HCT116 (cell line): ENCODE results near the gene USP47. TPM values are rescaled to one million over a fixed set of nuclear protein-coding genes. Genes with fewer than 3 reads are reported as not detected.

Source experiments
- ATAC-seq: fragments of 200-7000 bp; cut with Tn5 transposase; 2 replicates; pipeline ENCODE4 v1.9.1; 2020; ENCODE audit warnings: mild to moderate bottlenecking, moderate library complexity
- BruUV-seq: library from RNA; stranded (reverse); fragments of 400-500 nt; replicated peaks from 2 replicates; lab custom pipeline; 2021; lab: Mats Ljungman, UMichigan
- CTCF ChIA-PET: fragments of 300-600 bp; sonication (Branson Sonifier 250); formaldehyde crosslinking; loops from one replicate; lab custom pipeline; 2021; ENCODE audit warnings: antibody characterized with exemption; lab: Charles Lee
- POLR2A ChIA-PET: fragments of 300-600, 350-600 bp; sonication (Branson Sonifier 250); formaldehyde crosslinking; loops from one replicate; lab custom pipeline; 2021; ENCODE audit warnings: antibody characterized with exemption; lab: Charles Lee
- RAD21 ChIA-PET, 2 experiments: fragments of 300-600 bp; sonication (Branson Sonifier 250); formaldehyde crosslinking; loops; one replicate each; lab custom pipeline; 2023; ENCODE audit warnings: low total read pairs in 2 of 2; ENCODE audit not compliant: uncharacterized antibody in 2 of 2, unreplicated experiment in 2 of 2, low non-redundant PET in 1 of 2; lab: Charles Lee
- DNase-seq: peaks from one replicate; pipeline ENCODE4 v3.0.0-alpha.2; 2010; ENCODE audit warnings: low read depth, low spot score
- H2AFZ ChIP-seq: fragments of 200-600 bp; shearing (Covaris generic), sonication (generic); 2 replicates; pipeline ENCODE4 v1.6.1; 2017; ENCODE audit warnings: low read depth, mixed run types, mixed read lengths, antibody characterized with exemption, low read length; ENCODE audit not compliant: poor library complexity, severe bottlenecking
- H3K27ac ChIP-seq: 2 replicates; pipeline ENCODE4 v1.5.1; 2012; ENCODE audit warnings: low read depth, low read length
- H3K27me3 ChIP-seq: fragments of 200-600 bp; sonication (generic); 2 replicates; pipeline ENCODE4 v1.6.1; 2016; ENCODE audit warnings: mixed run types, low read length, mixed read lengths; ENCODE audit not compliant: insufficient read depth
- H3K36me3 ChIP-seq, 2 experiments: fragments of 200-500 bp in 1 of 2; fragments of 200-600 bp in 1 of 2; sonication (Bioruptor generic) in 1 of 2; sonication (generic) in 1 of 2; 2 replicates each; pipeline versions ENCODE4 v1.5.1 to v1.6.1; 2014 to 2016; ENCODE audit warnings: low read length in 2 of 2, inconsistent platforms in 1 of 2, mixed read lengths in 1 of 2, mixed run types in 1 of 2; ENCODE audit not compliant: insufficient read depth in 2 of 2, control insufficient read depth in 1 of 2
- H3K4me1 ChIP-seq, 2 experiments: fragments of 200-600 bp in 1 of 2; sonication (generic) in 1 of 2; 2 replicates each; pipeline versions ENCODE4 v1.5.1 to v1.6.1; 2012 to 2017; ENCODE audit warnings: low read length in 2 of 2, inconsistent platforms in 1 of 2, mild to moderate bottlenecking in 1 of 2, mixed read lengths in 1 of 2, mixed run types in 1 of 2, moderate library complexity in 1 of 2; ENCODE audit not compliant: insufficient read depth in 2 of 2, control insufficient read depth in 1 of 2
- H3K4me2 ChIP-seq: fragments of 200-600 bp; sonication (generic); 2 replicates; pipeline ENCODE4 v1.6.1; 2017; ENCODE audit warnings: mixed run types, low read length, mixed read lengths
- H3K4me3 ChIP-seq, 2 experiments: fragments of 200-600 bp in 1 of 2; sonication (generic) in 1 of 2; replicated peaks in 1 of 2; 2 replicates each; pipeline ENCODE4 v1.5.1; 2011 to 2016; ENCODE audit warnings: low read length in 2 of 2, control low read depth in 1 of 2, low read depth in 1 of 2, mild to moderate bottlenecking in 1 of 2, mixed read lengths in 1 of 2, mixed run types in 1 of 2
- H3K79me2 ChIP-seq: fragments of 200-600 bp; sonication (generic); 2 replicates; pipeline ENCODE4 v1.6.1; 2017; ENCODE audit warnings: mild to moderate bottlenecking, mixed run types, low read length, moderate library complexity, mixed read lengths; ENCODE audit not compliant: insufficient read depth
- H3K9ac ChIP-seq: fragments of 200-600 bp; sonication (generic); 2 replicates; pipeline ENCODE4 v1.6.1; 2016; ENCODE audit warnings: low read length, mixed read lengths
- H3K9me2 ChIP-seq: fragments of 200-600 bp; sonication (generic), shearing (Covaris generic); 2 replicates; pipeline ENCODE4 v1.6.1; 2017; ENCODE audit warnings: mixed run types, mild to moderate bottlenecking, moderate library complexity; ENCODE audit not compliant: insufficient read depth
- H3K9me3 ChIP-seq, 2 experiments: fragments of 200-500 bp in 1 of 2; fragments of 200-600 bp in 1 of 2; sonication (Bioruptor generic) in 1 of 2; sonication (generic) in 1 of 2; 2 replicates each; pipeline ENCODE4 v1.6.1; 2014 to 2017; ENCODE audit warnings: low read length in 2 of 2, mixed read lengths in 2 of 2, inconsistent platforms in 1 of 2, low read depth in 1 of 2, mild to moderate bottlenecking in 1 of 2, mixed run types in 1 of 2, moderate library complexity in 1 of 2; ENCODE audit not compliant: control insufficient read depth in 1 of 2, insufficient read depth in 1 of 2
- H4K20me1 ChIP-seq: fragments of 200-600 bp; sonication (generic), shearing (Covaris generic); 2 replicates; pipeline ENCODE4 v1.6.1; 2017; ENCODE audit warnings: mixed run types, mild to moderate bottlenecking, moderate library complexity; ENCODE audit not compliant: insufficient read depth
- ATF3 ChIP-seq: IDR thresholded peaks from 2 replicates; pipeline ENCODE4 v1.6.1; 2012
- EGR1 ChIP-seq: IDR thresholded peaks from 2 replicates; pipeline ENCODE4 v1.6.1; 2012; ENCODE audit warnings: low read depth
- EZH2 ChIP-seq: fragments of 200-600 bp; sonication (generic); IDR thresholded peaks from 2 replicates; pipeline ENCODE4 v1.6.1; 2017; ENCODE audit warnings: antibody characterized with exemption, mixed run types
- EZH2phosphoT487 ChIP-seq: fragments of 200-600 bp; IDR thresholded peaks from 2 replicates; pipeline ENCODE4 v1.6.1; 2018; ENCODE audit warnings: antibody characterized with exemption, borderline replicate concordance
- MAX ChIP-seq: IDR thresholded peaks from 2 replicates; pipeline ENCODE4 v1.6.1; 2012
- POLR2A ChIP-seq: IDR thresholded peaks from 2 replicates; pipeline ENCODE4 v1.7.0; 2011; ENCODE audit warnings: borderline replicate concordance; ENCODE audit not compliant: insufficient read depth, insufficient read length; ENCODE audit errors: extremely low read depth
- RAD21 ChIP-seq: IDR thresholded peaks from 2 replicates; pipeline ENCODE4 v1.6.1; 2012; ENCODE audit warnings: low read depth, mild to moderate bottlenecking
- SIN3A ChIP-seq: IDR thresholded peaks from 2 replicates; pipeline ENCODE4 v1.6.1; 2012; ENCODE audit warnings: low read depth
- YY1 ChIP-seq: IDR thresholded peaks from 2 replicates; pipeline ENCODE4 v1.6.1; 2011; ENCODE audit warnings: low read length, low read depth, moderate library complexity, mild to moderate bottlenecking; ENCODE audit not compliant: insufficient replicate concordance; ENCODE audit errors: extremely low read depth
- ZBTB33 ChIP-seq: IDR thresholded peaks from 2 replicates; pipeline ENCODE4 v1.6.1; 2011; ENCODE audit warnings: mild to moderate bottlenecking, low read length, moderate library complexity; ENCODE audit not compliant: insufficient replicate concordance; ENCODE audit errors: extremely low read depth
- ZFX ChIP-seq: fragments of 450-650 bp; IDR thresholded peaks from 2 replicates; pipeline ENCODE4 v1.6.1; 2017
- ZNF274 ChIP-seq: fragments of 200-500 bp; sonication (Bioruptor generic); IDR thresholded peaks from 2 replicates; pipeline ENCODE4 v1.6.1; 2014; ENCODE audit warnings: mild to moderate bottlenecking, low read depth, low read length, inconsistent platforms
- intact Hi-C: fragments of 100-400 bp; cut with micrococcal nuclease; formaldehyde crosslinking; loops from 2 replicates; pipeline ENCODE4 v1.10.0; 2022
- total RNA-seq: library from RNA; stranded (reverse); gene quantifications from one replicate; pipeline ENCODE4 v1.2.1, GENCODE V29; 2021; ENCODE audit not compliant: unreplicated experiment

USP47 gene
- total RNA-seq, 1 experiment from 2014 or later, result 18.9 TPM

- no peak for TF ChIP-seq RAD21
- TF ChIP-seq MAX, result no peak
- no peak for TF ChIP-seq ATF3
- no peak for TF ChIP-seq SIN3A
- TF ChIP-seq EZH2, result no peak
- no peak for TF ChIP-seq ZBTB33
- Histone ChIP-seq H3K27ac (no peak overlapping the region), H3K9me2 (no peaks in the 10 kb centered on the region), H3K4me3 (no peak overlapping the region), H3K4me2 (no peak overlapping the region), H2AFZ (no peak overlapping the region), H4K20me1 (no peaks in the 10 kb centered on the region), H3K4me1 (no peaks in the 10 kb centered on the region), H3K36me3 (no peaks in the 10 kb centered on the region), H3K27me3 (no peaks in the 10 kb centered on the region), H3K9me3 (peaks cover 0 to 4% of the 10 kb centered on the region in 2 experiments; a peak in 1 of 4 replicates), H3K9ac (no peak overlapping the region), H3K79me2 (peaks cover 97% of the 10 kb centered on the region)
- ChIA-PET CTCF (interaction anchor here (0.8 kb wide), 1 partner anchor 27 kb away, joined by 3 read pairs; no protein-coding TSS in a partner anchor), RAD21 (no interaction called here), POLR2A (no interaction called here)
- intact Hi-C loops, result no loop called here
- DNase-seq (no peak), ATAC-seq (no peak)
- BruUV-seq, result no TSS peak
These were observed 25.9 kb downstream of the USP47 start for GRCh38 chr11:11867720-11868119.

- TF ChIP-seq RAD21 (no peak), EZH2phosphoT487 (no peak), MAX (no peak), YY1 (no peak), ZNF274 (no peak), POLR2A (no peak), ATF3 (no peak), EGR1 (no peak), ZFX (no peak)
- H3K4me3 ChIP-seq, result no peak overlapping the region
- DNase-seq (no peak), ATAC-seq (no peak)
- ChIA-PET POLR2A (no interaction called here), RAD21 (no interaction called here), CTCF (interaction anchor here (1.6 kb wide), 1 partner anchor 22 kb away, joined by 5 read pairs; no protein-coding TSS in a partner anchor)
- no peaks in the 10 kb centered on the region for H4K20me1 ChIP-seq
- no peak overlapping the region for H3K4me2 ChIP-seq
- no peaks in the 10 kb centered on the region for H3K36me3 ChIP-seq
- no peak overlapping the region for H3K27ac ChIP-seq
- no TSS peak for BruUV-seq
- H3K79me2 ChIP-seq, result peaks cover 85% of the 10 kb centered on the region
- H3K9ac ChIP-seq, result no peak overlapping the region
- no peaks in the 10 kb centered on the region for H3K9me2 ChIP-seq
- H2AFZ ChIP-seq, result no peak overlapping the region
- H3K9me3 ChIP-seq, result no peaks in the 10 kb centered on the region
- H3K27me3 ChIP-seq, result no peaks in the 10 kb centered on the region
- intact Hi-C loops, result no loop called here
- no peaks in the 10 kb centered on the region for H3K4me1 ChIP-seq
These were observed 30.2 kb downstream of the USP47 start for GRCh38 chr11:11871991-11872401.
